ENCODE measurements around the gene LDB2.

GRCh38 chr4:16846540-16847117 is 51.8 kb downstream of the LDB2 start:
- no peak for TF ChIP-seq CTCF (IDR thresholded peaks at IDR 0.05)
- TF ChIP-seq POLR2A (IDR thresholded peaks at IDR 0.05) = no peak

All from breast epithelium (tissue), 3 donors.